LNCaP clone FGC (cell line): ENCODE data around the gene DUOX2.

ENCODE experiments used
- DNase-seq: peaks from one replicate; pipeline ENCODE4 v3.0.0-alpha.2; 2011; ENCODE audit warnings: low read depth
- H3K4me3 ChIP-seq: 2 replicates; pipeline ENCODE4 v1.5.1; 2011; ENCODE audit warnings: mild to moderate bottlenecking, low read depth, low read length, control low read depth
- TF ChIP-seq, protein P1 (sequence below): IDR thresholded peaks from 2 replicates; pipeline ENCODE4 v1.5.1; 2012; ENCODE audit warnings: mild to moderate bottlenecking; ENCODE audit not compliant: control insufficient read depth, insufficient read depth; ENCODE audit errors: extremely low read depth

The DUOX2 gene

GRCh38 chr15:45100884-45101625, 12.9 kb downstream of the DUOX2 start:
- DNase-seq = no peak
- TF ChIP-seq, protein P1, sequence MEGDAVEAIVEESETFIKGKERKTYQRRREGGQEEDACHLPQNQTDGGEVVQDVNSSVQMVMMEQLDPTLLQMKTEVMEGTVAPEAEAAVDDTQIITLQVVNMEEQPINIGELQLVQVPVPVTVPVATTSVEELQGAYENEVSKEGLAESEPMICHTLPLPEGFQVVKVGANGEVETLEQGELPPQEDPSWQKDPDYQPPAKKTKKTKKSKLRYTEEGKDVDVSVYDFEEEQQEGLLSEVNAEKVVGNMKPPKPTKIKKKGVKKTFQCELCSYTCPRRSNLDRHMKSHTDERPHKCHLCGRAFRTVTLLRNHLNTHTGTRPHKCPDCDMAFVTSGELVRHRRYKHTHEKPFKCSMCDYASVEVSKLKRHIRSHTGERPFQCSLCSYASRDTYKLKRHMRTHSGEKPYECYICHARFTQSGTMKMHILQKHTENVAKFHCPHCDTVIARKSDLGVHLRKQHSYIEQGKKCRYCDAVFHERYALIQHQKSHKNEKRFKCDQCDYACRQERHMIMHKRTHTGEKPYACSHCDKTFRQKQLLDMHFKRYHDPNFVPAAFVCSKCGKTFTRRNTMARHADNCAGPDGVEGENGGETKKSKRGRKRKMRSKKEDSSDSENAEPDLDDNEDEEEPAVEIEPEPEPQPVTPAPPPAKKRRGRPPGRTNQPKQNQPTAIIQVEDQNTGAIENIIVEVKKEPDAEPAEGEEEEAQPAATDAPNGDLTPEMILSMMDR = no peak
- no peak overlapping the region for H3K4me3 ChIP-seq

- no peak for DNase-seq
- TF ChIP-seq, protein P1 = no peak
- no peak overlapping the region for H3K4me3 ChIP-seq
Observed at GRCh38 chr15:45099549-45100165, 14.3 kb downstream of the DUOX2 start.

- TF ChIP-seq, protein P1 = no peak
- DNase-seq = no peak
- no peak overlapping the region for H3K4me3 ChIP-seq
Observed at GRCh38 chr15:45097466-45097865, 16.5 kb downstream of the DUOX2 start.

DNA sequence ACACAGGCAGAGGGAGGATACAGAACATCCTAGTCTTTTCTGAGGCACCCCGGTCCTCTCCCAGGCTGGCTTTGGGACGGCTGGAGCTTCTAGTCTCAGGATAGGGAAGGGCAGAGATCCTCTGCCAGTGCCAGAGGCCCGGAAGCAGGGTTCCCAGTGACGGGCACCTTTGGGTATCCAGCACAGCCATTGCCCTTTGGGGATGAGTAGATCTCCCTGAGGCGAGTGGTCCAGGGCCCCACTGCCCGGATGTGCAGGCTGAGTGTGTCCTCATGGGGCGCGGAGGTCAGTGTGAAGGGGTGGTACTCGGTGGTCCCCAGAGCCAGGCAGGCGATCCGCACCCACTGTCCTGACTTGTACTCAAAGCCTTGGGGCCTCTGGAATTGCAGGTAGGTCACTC, 18.3 kb downstream of the DUOX2 start:
- TF ChIP-seq, protein P1 = no peak
- no peak overlapping the region for H3K4me3 ChIP-seq
- no peak for DNase-seq

- TF ChIP-seq, protein P1 = no peak
- no peak overlapping the region for H3K4me3 ChIP-seq
- no peak for DNase-seq
Observed at GRCh38 chr15:45094358-45094730, 19.6 kb downstream of the DUOX2 start.

GRCh38 chr15:45093622-45094357, 20.2 kb downstream of the DUOX2 start:
- no peak overlapping the region for H3K4me3 ChIP-seq
- DNase-seq = no peak
- TF ChIP-seq, protein P1 = no peak
